H1 (cell line): ENCODE measurements around the gene TARP.

Experiments used
- CBX5 ChIP-seq: fragments of 300-800, 300-1000 bp; sonication (generic); IDR thresholded peaks from 2 replicates; pipeline ENCODE4 v1.7.1; 2016; ENCODE audit warnings: antibody characterized with exemption, low read length, low read depth
- HDAC6 ChIP-seq: IDR thresholded peaks from one replicate; pipeline ENCODE4 v1.7.1; 2012; ENCODE audit warnings: low read depth, mild to moderate bottlenecking, inconsistent platforms, low read length, moderate library complexity
- NRF1 ChIP-seq: IDR thresholded peaks from 2 replicates; pipeline ENCODE4 v1.6.1; 2011; ENCODE audit warnings: mild to moderate bottlenecking, low read depth, low read length, improper control_type of control experiment
- TF ChIP-seq, protein P1 (sequence below): fragments of 300-600 bp; sonication (generic); IDR thresholded peaks from 2 replicates; pipeline ENCODE4 v1.7.1; 2012; ENCODE audit warnings: low read length, moderate library complexity, mild to moderate bottlenecking, inconsistent platforms; ENCODE audit not compliant: insufficient replicate concordance

The TARP gene

DNA sequence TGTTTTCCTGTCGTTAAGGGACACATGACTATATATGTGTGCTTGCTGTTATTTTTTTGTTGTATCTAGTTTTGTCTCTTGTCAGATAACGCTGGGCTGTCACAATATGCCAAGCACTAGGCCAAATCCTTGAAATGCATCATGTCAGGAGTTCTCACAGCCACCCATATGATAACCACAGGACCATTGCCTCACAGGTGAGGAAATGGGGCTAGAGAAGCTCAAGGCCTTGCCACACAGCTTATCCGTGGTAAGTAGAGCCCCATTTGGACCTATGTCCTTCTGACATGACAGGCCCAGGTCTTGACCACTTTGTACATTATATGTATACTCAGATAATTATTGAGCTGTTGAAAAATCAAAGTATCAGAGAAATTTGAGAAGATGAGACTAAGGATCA lies 42.0 kb upstream of the TARP start (continued):
- TF ChIP-seq, protein P1, sequence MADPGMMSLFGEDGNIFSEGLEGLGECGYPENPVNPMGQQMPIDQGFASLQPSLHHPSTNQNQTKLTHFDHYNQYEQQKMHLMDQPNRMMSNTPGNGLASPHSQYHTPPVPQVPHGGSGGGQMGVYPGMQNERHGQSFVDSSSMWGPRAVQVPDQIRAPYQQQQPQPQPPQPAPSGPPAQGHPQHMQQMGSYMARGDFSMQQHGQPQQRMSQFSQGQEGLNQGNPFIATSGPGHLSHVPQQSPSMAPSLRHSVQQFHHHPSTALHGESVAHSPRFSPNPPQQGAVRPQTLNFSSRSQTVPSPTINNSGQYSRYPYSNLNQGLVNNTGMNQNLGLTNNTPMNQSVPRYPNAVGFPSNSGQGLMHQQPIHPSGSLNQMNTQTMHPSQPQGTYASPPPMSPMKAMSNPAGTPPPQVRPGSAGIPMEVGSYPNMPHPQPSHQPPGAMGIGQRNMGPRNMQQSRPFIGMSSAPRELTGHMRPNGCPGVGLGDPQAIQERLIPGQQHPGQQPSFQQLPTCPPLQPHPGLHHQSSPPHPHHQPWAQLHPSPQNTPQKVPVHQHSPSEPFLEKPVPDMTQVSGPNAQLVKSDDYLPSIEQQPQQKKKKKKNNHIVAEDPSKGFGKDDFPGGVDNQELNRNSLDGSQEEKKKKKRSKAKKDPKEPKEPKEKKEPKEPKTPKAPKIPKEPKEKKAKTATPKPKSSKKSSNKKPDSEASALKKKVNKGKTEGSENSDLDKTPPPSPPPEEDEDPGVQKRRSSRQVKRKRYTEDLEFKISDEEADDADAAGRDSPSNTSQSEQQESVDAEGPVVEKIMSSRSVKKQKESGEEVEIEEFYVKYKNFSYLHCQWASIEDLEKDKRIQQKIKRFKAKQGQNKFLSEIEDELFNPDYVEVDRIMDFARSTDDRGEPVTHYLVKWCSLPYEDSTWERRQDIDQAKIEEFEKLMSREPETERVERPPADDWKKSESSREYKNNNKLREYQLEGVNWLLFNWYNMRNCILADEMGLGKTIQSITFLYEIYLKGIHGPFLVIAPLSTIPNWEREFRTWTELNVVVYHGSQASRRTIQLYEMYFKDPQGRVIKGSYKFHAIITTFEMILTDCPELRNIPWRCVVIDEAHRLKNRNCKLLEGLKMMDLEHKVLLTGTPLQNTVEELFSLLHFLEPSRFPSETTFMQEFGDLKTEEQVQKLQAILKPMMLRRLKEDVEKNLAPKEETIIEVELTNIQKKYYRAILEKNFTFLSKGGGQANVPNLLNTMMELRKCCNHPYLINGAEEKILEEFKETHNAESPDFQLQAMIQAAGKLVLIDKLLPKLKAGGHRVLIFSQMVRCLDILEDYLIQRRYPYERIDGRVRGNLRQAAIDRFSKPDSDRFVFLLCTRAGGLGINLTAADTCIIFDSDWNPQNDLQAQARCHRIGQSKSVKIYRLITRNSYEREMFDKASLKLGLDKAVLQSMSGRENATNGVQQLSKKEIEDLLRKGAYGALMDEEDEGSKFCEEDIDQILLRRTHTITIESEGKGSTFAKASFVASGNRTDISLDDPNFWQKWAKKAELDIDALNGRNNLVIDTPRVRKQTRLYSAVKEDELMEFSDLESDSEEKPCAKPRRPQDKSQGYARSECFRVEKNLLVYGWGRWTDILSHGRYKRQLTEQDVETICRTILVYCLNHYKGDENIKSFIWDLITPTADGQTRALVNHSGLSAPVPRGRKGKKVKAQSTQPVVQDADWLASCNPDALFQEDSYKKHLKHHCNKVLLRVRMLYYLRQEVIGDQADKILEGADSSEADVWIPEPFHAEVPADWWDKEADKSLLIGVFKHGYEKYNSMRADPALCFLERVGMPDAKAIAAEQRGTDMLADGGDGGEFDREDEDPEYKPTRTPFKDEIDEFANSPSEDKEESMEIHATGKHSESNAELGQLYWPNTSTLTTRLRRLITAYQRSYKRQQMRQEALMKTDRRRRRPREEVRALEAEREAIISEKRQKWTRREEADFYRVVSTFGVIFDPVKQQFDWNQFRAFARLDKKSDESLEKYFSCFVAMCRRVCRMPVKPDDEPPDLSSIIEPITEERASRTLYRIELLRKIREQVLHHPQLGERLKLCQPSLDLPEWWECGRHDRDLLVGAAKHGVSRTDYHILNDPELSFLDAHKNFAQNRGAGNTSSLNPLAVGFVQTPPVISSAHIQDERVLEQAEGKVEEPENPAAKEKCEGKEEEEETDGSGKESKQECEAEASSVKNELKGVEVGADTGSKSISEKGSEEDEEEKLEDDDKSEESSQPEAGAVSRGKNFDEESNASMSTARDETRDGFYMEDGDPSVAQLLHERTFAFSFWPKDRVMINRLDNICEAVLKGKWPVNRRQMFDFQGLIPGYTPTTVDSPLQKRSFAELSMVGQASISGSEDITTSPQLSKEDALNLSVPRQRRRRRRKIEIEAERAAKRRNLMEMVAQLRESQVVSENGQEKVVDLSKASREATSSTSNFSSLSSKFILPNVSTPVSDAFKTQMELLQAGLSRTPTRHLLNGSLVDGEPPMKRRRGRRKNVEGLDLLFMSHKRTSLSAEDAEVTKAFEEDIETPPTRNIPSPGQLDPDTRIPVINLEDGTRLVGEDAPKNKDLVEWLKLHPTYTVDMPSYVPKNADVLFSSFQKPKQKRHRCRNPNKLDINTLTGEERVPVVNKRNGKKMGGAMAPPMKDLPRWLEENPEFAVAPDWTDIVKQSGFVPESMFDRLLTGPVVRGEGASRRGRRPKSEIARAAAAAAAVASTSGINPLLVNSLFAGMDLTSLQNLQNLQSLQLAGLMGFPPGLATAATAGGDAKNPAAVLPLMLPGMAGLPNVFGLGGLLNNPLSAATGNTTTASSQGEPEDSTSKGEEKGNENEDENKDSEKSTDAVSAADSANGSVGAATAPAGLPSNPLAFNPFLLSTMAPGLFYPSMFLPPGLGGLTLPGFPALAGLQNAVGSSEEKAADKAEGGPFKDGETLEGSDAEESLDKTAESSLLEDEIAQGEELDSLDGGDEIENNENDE: no peak
- no peak for TF ChIP-seq NRF1
- TF ChIP-seq CBX5: no peak
- TF ChIP-seq HDAC6: no peak
